ENCODE data around the gene ADGRL3.

DNA sequence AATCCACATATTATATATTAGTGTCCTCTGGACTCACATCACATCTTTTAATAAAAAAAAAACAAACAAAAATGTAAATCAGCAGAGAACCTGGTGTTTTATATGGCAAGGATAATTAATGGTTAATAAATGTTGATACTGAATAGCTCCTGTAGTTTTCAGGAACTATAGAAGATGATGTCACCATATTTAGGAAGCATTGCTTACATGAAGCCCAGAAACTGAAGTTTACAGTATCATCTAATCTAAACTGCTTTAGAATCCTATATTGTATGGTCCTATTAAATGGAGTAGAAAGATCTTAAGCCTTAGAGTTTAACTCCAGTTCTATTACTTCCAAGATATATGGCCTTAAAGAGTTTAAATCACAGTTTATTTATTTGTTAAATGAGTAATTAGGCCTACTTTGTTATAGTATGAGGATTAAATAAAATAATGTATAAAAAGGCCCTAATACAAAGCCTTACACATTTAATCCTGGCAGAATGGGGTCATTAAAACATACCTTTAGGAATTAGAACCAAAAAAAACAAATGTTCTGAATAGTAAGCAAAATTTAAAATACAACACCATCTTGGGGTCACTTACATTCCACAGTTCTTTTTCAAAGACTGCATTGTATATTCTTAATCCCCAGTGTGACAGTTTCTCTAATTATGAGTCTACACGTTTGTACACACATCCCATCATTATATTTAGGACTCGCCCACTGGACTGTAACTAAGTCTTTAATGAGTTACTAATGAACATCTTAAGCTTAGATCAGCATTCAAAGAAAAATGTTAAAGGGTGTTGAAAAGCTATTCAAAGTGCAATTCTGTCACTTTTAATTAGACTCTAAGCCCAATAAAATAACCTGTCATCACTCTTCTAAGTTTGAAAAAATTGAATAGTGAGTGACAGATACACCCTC is 305.9 kb downstream of the ADGRL3 start:
- TF ChIP-seq, protein P1, sequence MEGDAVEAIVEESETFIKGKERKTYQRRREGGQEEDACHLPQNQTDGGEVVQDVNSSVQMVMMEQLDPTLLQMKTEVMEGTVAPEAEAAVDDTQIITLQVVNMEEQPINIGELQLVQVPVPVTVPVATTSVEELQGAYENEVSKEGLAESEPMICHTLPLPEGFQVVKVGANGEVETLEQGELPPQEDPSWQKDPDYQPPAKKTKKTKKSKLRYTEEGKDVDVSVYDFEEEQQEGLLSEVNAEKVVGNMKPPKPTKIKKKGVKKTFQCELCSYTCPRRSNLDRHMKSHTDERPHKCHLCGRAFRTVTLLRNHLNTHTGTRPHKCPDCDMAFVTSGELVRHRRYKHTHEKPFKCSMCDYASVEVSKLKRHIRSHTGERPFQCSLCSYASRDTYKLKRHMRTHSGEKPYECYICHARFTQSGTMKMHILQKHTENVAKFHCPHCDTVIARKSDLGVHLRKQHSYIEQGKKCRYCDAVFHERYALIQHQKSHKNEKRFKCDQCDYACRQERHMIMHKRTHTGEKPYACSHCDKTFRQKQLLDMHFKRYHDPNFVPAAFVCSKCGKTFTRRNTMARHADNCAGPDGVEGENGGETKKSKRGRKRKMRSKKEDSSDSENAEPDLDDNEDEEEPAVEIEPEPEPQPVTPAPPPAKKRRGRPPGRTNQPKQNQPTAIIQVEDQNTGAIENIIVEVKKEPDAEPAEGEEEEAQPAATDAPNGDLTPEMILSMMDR (IDR thresholded peaks at IDR 0.05) = no peak
- no peak for TF ChIP-seq POLR2A (IDR thresholded peaks at IDR 0.05; ENCODE audit: low read depth)

All from esophagus muscularis mucosa (tissue), 3 donors.